Prostate gland (tissue), 2 donors: ENCODE data around the gene DMBT1.
A peak's percentile ranks its signal among the peaks of the same experiment; 100 is the strongest.

Experiments used
- POLR2A ChIP-seq: fragments of 450-650 bp; IDR thresholded peaks from one replicate; pipeline ENCODE4 v1.6.1; 2016; ENCODE audit warnings: antibody characterized with exemption, mild to moderate bottlenecking
- POLR2AphosphoS5 ChIP-seq: sonication (generic); formaldehyde crosslinking; IDR thresholded peaks from one replicate; pipeline ENCODE4 v1.6.1; 2017; ENCODE audit warnings: antibody characterized with exemption
- TF ChIP-seq, protein P1 (sequence below), 4 experiments: fragments of 200-600 bp in 2 of 4; fragments of 450-650 bp in 2 of 4; sonication (generic) in 2 of 4; IDR thresholded peaks; 1 replicate in 3 of 4; 2 replicates in 1 of 4; pipeline ENCODE4 v1.5.1; 2016 to 2019; ENCODE audit warnings: antibody characterized with exemption in 4 of 4, mild to moderate bottlenecking in 2 of 4, moderate library complexity in 2 of 4

DNA sequence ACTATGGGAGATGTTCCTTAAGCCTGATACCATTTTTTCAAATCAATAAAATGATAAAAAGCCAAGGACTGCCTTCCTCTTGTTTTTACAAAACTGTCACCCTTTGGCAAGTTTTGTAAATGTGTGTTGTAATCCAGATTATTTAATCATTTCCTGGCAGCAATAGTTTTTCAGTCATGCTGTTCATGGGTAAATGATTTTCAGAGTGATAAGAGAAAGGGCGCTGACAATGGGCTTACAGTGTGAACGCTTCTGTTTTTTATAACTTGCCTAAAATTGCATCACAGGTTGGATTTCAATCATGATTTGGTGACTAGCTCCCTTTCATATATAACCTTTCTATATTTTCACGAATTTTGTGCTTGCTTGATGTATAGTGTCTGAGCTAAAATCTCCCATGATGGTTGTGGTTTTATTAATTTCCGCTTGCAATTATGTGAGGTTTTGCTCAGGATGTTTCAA is 19.0 kb upstream of the DMBT1 start:
- TF ChIP-seq, protein P1, sequence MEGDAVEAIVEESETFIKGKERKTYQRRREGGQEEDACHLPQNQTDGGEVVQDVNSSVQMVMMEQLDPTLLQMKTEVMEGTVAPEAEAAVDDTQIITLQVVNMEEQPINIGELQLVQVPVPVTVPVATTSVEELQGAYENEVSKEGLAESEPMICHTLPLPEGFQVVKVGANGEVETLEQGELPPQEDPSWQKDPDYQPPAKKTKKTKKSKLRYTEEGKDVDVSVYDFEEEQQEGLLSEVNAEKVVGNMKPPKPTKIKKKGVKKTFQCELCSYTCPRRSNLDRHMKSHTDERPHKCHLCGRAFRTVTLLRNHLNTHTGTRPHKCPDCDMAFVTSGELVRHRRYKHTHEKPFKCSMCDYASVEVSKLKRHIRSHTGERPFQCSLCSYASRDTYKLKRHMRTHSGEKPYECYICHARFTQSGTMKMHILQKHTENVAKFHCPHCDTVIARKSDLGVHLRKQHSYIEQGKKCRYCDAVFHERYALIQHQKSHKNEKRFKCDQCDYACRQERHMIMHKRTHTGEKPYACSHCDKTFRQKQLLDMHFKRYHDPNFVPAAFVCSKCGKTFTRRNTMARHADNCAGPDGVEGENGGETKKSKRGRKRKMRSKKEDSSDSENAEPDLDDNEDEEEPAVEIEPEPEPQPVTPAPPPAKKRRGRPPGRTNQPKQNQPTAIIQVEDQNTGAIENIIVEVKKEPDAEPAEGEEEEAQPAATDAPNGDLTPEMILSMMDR (IDR thresholded peaks at IDR 0.05): no peak
- TF ChIP-seq POLR2AphosphoS5: peak; percentile 25
- TF ChIP-seq POLR2A: no peak
